Nephron (organoid): ENCODE measurements around the gene TEX14.

ENCODE experiments used
- H3K27ac Mint-ChIP-seq, 3 experiments: 2 replicates each; pipeline ENCODE4 v1.8.0; 2020; ENCODE audit warnings: mixed read lengths in 3 of 3, mild to moderate bottlenecking in 2 of 3, moderate library complexity in 1 of 3
- H3K27me3 Mint-ChIP-seq: 2 replicates; pipeline ENCODE4 v1.8.0; 2021; ENCODE audit warnings: low read depth, mild to moderate bottlenecking, moderate library complexity, mixed read lengths
- H3K36me3 Mint-ChIP-seq: 2 replicates; pipeline ENCODE4 v1.8.0; 2020; ENCODE audit warnings: low read depth, mixed read lengths
- H3K4me1 Mint-ChIP-seq: 2 replicates; pipeline ENCODE4 v1.8.0; 2020; ENCODE audit warnings: mixed read lengths
- H3K4me3 Mint-ChIP-seq, 3 experiments: 2 replicates each; pipeline ENCODE4 v1.8.0; 2020; ENCODE audit warnings: mild to moderate bottlenecking in 3 of 3, mixed read lengths in 3 of 3, moderate library complexity in 2 of 3
- H3K9me3 Mint-ChIP-seq: 2 replicates; pipeline ENCODE4 v1.8.0; 2020; ENCODE audit warnings: mixed read lengths
- CTCF ChIP-seq, 3 experiments: fragments of 200-600 bp; sonication (generic); IDR thresholded peaks; one replicate each; pipeline ENCODE4 v1.5.0; 2021; ENCODE audit warnings: antibody characterized with exemption in 3 of 3; ENCODE audit not compliant: unreplicated experiment in 3 of 3

TEX14 gene

DNA sequence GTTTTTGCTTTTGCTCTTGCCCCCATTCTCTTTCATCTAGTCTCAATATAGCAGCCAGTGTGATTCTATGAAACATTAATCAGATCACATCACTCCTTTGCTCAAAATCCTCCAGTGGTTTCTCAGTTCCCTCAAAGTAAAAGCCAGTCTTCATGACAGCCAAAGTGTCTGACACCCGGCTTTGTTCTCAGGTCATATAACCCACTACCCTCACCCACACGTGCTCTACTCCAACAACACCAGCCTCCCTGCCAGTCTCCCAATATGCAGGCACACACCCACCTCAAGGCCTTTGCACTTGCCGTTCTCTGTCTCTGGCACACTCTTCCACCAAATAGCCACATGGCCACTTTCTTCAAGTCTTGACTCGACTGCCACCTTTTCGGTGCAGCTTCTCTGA lies 181.8 kb downstream of the TEX14 start:
- Mint-ChIP-seq H3K27me3 (no peaks in the 10 kb centered on the region), H3K9me3 (no peaks in the 10 kb centered on the region), H3K4me3 (no peak overlapping the region), H3K4me1 (peaks cover 16% of the 10 kb centered on the region), H3K27ac (no peak overlapping the region), H3K36me3 (peaks cover 63% of the 10 kb centered on the region)
- no peak for TF ChIP-seq CTCF (IDR thresholded peaks at IDR 0.05; ENCODE audit: unreplicated experiment in 3 of 3)

- peaks cover 77% of the 10 kb centered on the region for H3K36me3 Mint-ChIP-seq
- H3K4me1 Mint-ChIP-seq = peaks cover 12% of the 10 kb centered on the region
- no peak overlapping the region for H3K27ac Mint-ChIP-seq
- no peaks in the 10 kb centered on the region for H3K27me3 Mint-ChIP-seq
- no peaks in the 10 kb centered on the region for H3K9me3 Mint-ChIP-seq
- TF ChIP-seq CTCF (IDR thresholded peaks at IDR 0.05; ENCODE audit: unreplicated experiment in 3 of 3) = no peak
- H3K4me3 Mint-ChIP-seq = no peak overlapping the region
Measured at GRCh38 chr17:58508341-58509067, 183.3 kb downstream of the TEX14 start.

GRCh38 chr17:58507123-58507634 lies 184.7 kb downstream of the TEX14 start:
- TF ChIP-seq CTCF (IDR thresholded peaks at IDR 0.05; ENCODE audit: unreplicated experiment in 3 of 3) = no peak
- peaks cover 85% of the 10 kb centered on the region for H3K36me3 Mint-ChIP-seq
- H3K4me1 Mint-ChIP-seq = peaks cover 5% of the 10 kb centered on the region
- H3K27me3 Mint-ChIP-seq = no peaks in the 10 kb centered on the region
- no peaks in the 10 kb centered on the region for H3K9me3 Mint-ChIP-seq
- no peak overlapping the region for H3K27ac Mint-ChIP-seq
- H3K4me3 Mint-ChIP-seq = no peak overlapping the region
